Gastrocnemius medialis (tissue), 4 donors: ENCODE results near the gene PTPRT.

ENCODE experiments used
- CTCF ChIP-seq, 5 experiments: fragments of 450-650 bp in 3 of 5; fragments of 200-600 bp in 2 of 5; sonication (generic) in 2 of 5; IDR thresholded peaks in 4 of 5; conservative IDR thresholded peaks in 1 of 5; 1 replicate in 4 of 5; 2 replicates in 1 of 5; pipeline ENCODE4 v1.5.1; 2016 to 2019; ENCODE audit warnings: antibody characterized with exemption in 5 of 5, mild to moderate bottlenecking in 3 of 5, moderate library complexity in 3 of 5
- POLR2A ChIP-seq, 2 donors: fragments of 450-650 bp; IDR thresholded peaks; one replicate each; pipeline ENCODE4 v1.6.1; 2017; ENCODE audit warnings: antibody characterized with exemption in 2 of 2, mild to moderate bottlenecking in 2 of 2, moderate library complexity in 2 of 2

GRCh38 chr20:42274986-42275385 is 914.7 kb downstream of the PTPRT start:
- no peak for TF ChIP-seq CTCF (IDR thresholded peaks at IDR 0.05 in 4 of 5, conservative IDR thresholded peaks at IDR 0.05 in 1 of 5)
- no peak for TF ChIP-seq POLR2A (IDR thresholded peaks at IDR 0.05)
